B cell (primary cell): Measurements from ENCODE around the gene LRRC8B. TPM values are rescaled to one million over a fixed set of nuclear protein-coding genes. Genes with fewer than 3 reads are reported as not detected.

Source experiments
- ATAC-seq: fragments of 200-7000 bp; cut with Tn5 transposase; one replicate; pipeline ENCODE4 v1.10.0; 2021; ENCODE audit warnings: low read depth, mild to moderate bottlenecking, moderate number of reproducible peaks, moderate library complexity
- CTCF ChIA-PET: fragments of 350-600 bp; sonication (Branson Sonifier 250); formaldehyde crosslinking; loops from one replicate; lab custom pipeline; 2021; ENCODE audit warnings: antibody characterized with exemption, inconsistent platforms; lab: Charles Lee
- POLR2A ChIA-PET: fragments of 350-600 bp; sonication (Branson Sonifier 250); formaldehyde crosslinking; loops from one replicate; lab custom pipeline; 2021; ENCODE audit warnings: antibody characterized with exemption; lab: Charles Lee
- DNase-seq: peaks from one replicate; pipeline ENCODE4 v3.0.0; 2013
- H2AFZ ChIP-seq: 2 replicates; pipeline ENCODE4 v1.6.1; 2012; ENCODE audit warnings: mild to moderate bottlenecking, low read depth, low read length; ENCODE audit not compliant: insufficient read depth, poor library complexity, severe bottlenecking
- H3K27ac ChIP-seq, 2 donors: 1 replicate in 1 of 2; 2 replicates in 1 of 2; pipeline ENCODE4 v1.5.1; 2012 to 2013; ENCODE audit warnings: low read length in 2 of 2, mild to moderate bottlenecking in 2 of 2, moderate library complexity in 1 of 2
- H3K27me3 ChIP-seq, 4 experiments: fragments of 200-600 bp in 1 of 4; sonication (generic) in 1 of 4; replicated peaks in 1 of 4; 1 replicate in 2 of 4; 2 replicates in 2 of 4; pipeline versions ENCODE4 v1.6.1 to v1.7.0; 2013 to 2016; ENCODE audit warnings: low read length in 3 of 4, mild to moderate bottlenecking in 2 of 4, mixed read lengths in 1 of 4, moderate library complexity in 1 of 4; ENCODE audit not compliant: insufficient read depth in 4 of 4, control insufficient read depth in 3 of 4; ENCODE audit errors: control extremely low read depth in 1 of 4
- H3K36me3 ChIP-seq, 2 experiments: replicated peaks in 1 of 2; 1 replicate in 1 of 2; 2 replicates in 1 of 2; pipeline versions ENCODE4 v1.6.1 to v1.7.1; 2013; ENCODE audit warnings: low read length in 1 of 2; ENCODE audit not compliant: insufficient read depth in 2 of 2, control insufficient read depth in 1 of 2; ENCODE audit errors: control extremely low read depth in 1 of 2, extremely low read depth in 1 of 2
- H3K4me1 ChIP-seq, 2 donors: fragments of 200-600 bp in 1 of 2; sonication (generic) in 1 of 2; 1 replicate in 1 of 2; 2 replicates in 1 of 2; pipeline versions ENCODE4 v1.5.1 to v1.6.1; 2013 to 2017; ENCODE audit warnings: low read length in 2 of 2; ENCODE audit not compliant: control insufficient read depth in 2 of 2, insufficient read depth in 2 of 2
- H3K4me2 ChIP-seq: replicated peaks from 2 replicates; pipeline ENCODE3; 2012; ENCODE audit warnings: mild to moderate bottlenecking, low read depth, low read length; ENCODE audit not compliant: poor library complexity, severe bottlenecking
- H3K4me3 ChIP-seq, 5 experiments: fragments of 200-600 bp in 1 of 5; sonication (generic) in 1 of 5; 1 replicate in 3 of 5; 2 replicates in 2 of 5; pipeline versions ENCODE4 v1.5.1 to v1.7.0; 2011 to 2016; ENCODE audit warnings: low read length in 4 of 5, mild to moderate bottlenecking in 4 of 5, low read depth in 2 of 5, control low read depth in 1 of 5, moderate library complexity in 1 of 5; ENCODE audit not compliant: insufficient read depth in 1 of 5; ENCODE audit errors: control extremely low read depth in 1 of 5, extremely low read depth in 1 of 5
- H3K79me2 ChIP-seq: fragments of 200-600 bp; sonication (generic); one replicate; pipeline ENCODE4 v1.6.0; 2016; ENCODE audit warnings: low read length; ENCODE audit not compliant: control insufficient read depth, insufficient read depth
- H3K9ac ChIP-seq: fragments of 200-600 bp; sonication (generic); 2 replicates; pipeline ENCODE4 v1.6.1; 2017; ENCODE audit warnings: mild to moderate bottlenecking, low read length, moderate library complexity
- H3K9me3 ChIP-seq, 3 donors: one replicate each; pipeline versions ENCODE4 v1.6.1 to v1.7.1; 2013; ENCODE audit warnings: low read length in 2 of 3; ENCODE audit not compliant: control insufficient read depth in 2 of 3, insufficient read depth in 1 of 3; ENCODE audit errors: control extremely low read depth in 1 of 3
- H4K20me1 ChIP-seq: 2 replicates; pipeline ENCODE4 v1.6.0; 2012; ENCODE audit warnings: mild to moderate bottlenecking, low read length; ENCODE audit not compliant: insufficient read depth, control insufficient read depth, poor library complexity, severe bottlenecking
- H3K27ac Mint-ChIP-seq: one replicate; pipeline ENCODE4 v1.8.0; 2021; ENCODE audit warnings: mixed read lengths
- H3K27me3 Mint-ChIP-seq: one replicate; pipeline ENCODE4 v1.8.0; 2021; ENCODE audit warnings: mixed read lengths
- H3K4me1 Mint-ChIP-seq: one replicate; pipeline ENCODE4 v1.8.0; 2021; ENCODE audit warnings: mixed read lengths
- H3K4me3 Mint-ChIP-seq: one replicate; pipeline ENCODE4 v1.8.0; 2021; ENCODE audit warnings: mixed read lengths
- H3K9me3 Mint-ChIP-seq: one replicate; pipeline ENCODE4 v1.8.0; 2022; ENCODE audit warnings: mixed read lengths; ENCODE audit not compliant: insufficient read depth
- EZH2 ChIP-seq: IDR thresholded peaks from 2 replicates; pipeline ENCODE4 v1.6.1; 2012; ENCODE audit warnings: borderline replicate concordance, low read depth, mild to moderate bottlenecking, moderate library complexity, low read length; ENCODE audit not compliant: insufficient read depth, poor library complexity, severe bottlenecking
- WGBS: methylation state at CpG from one replicate; pipeline ENCODE4 v1.1.5; 2013; ENCODE audit warnings: missing lambda C conversion rate; ENCODE audit not compliant: insufficient coverage; 5-methylcytosine and 5-hydroxymethylcytosine counted together
- intact Hi-C: fragments of 100-400 bp; cut with micrococcal nuclease; formaldehyde crosslinking; loops from one replicate; pipeline ENCODE4 v1.10.0; 2022
- polyA plus RNA-seq: library from polyadenylated mRNA; depleted of rRNA; stranded (reverse); fragments of >200 nt; gene quantifications from 2 replicates; pipeline ENCODE4 v1.2.3, GENCODE V29; 2012
- total RNA-seq, 2 donors: library from RNA; stranded (reverse); fragments of 120-200 nt in 1 of 2; gene quantifications; 1 replicate in 1 of 2; 2 replicates in 1 of 2; pipeline versions ENCODE4 v1.2.3 to v1.2.4, GENCODE V29; 2013 to 2022
- TF ChIP-seq, protein P1 (sequence below): fragments of 200-600 bp; IDR thresholded peaks from one replicate; pipeline ENCODE4 v1.8.0; 2022; ENCODE audit warnings: antibody characterized with exemption, mild to moderate bottlenecking

Gene LRRC8B
- total and polyA plus RNA-seq, 2 donors (not counting 1 experiment from before 2014, with no cell fraction given), result 2.2 to 9.9 TPM

DNA sequence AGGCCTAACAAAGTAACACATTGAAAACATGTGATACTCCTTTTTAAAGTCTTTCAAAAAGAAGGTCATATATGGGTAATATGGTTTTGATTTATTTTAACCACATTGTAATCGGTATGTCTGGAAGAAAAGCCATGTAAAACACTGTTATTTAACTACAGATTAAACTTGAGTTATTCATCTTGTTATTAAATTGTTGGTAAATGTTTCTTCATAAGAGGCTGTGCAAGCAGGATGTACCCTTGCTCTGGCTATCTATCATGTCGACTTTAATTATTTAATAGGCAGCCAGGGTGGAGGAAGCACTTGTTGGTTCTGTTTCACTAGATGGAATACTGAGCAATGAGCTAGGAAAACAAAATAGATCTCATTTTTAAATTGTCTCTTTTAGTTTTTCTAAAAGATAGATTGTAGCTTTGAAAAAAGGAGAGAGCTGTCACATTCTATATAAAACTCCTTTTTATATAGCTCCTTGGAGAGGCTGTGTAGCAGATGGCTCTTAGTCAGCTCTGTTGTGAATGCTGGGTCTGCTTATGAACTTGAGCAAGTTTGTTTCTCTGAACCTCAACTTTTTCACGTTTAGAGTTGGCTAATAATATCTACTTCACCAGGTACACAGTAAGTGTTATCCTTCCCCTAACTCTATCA, 39.5 kb downstream of the LRRC8B start:
- H3K4me1 ChIP-seq, result no peaks in the 10 kb centered on the region
- no peak overlapping the region for H3K27ac ChIP-seq
- H3K4me3 ChIP-seq, result no peak overlapping the region
- intact Hi-C loops, result no loop called here
- POLR2A ChIA-PET, result no interaction called here
- no peaks in the 10 kb centered on the region for H4K20me1 ChIP-seq
- Mint-ChIP-seq H3K4me1 (peaks cover 7% of the 10 kb centered on the region), H3K4me3 (no peak overlapping the region), H3K27me3 (no peaks in the 10 kb centered on the region), H3K9me3 (no peaks in the 10 kb centered on the region), H3K27ac (no peak overlapping the region)
- no peak overlapping the region for H3K9ac ChIP-seq
- peaks cover 0 to 3% of the 10 kb centered on the region in 2 experiments for H3K36me3 ChIP-seq
- ATAC-seq (no peak), DNase-seq (no peak)
- no peaks in the 10 kb centered on the region for H3K9me3 ChIP-seq
- no peak overlapping the region for H2AFZ ChIP-seq
- TF ChIP-seq, protein P1, sequence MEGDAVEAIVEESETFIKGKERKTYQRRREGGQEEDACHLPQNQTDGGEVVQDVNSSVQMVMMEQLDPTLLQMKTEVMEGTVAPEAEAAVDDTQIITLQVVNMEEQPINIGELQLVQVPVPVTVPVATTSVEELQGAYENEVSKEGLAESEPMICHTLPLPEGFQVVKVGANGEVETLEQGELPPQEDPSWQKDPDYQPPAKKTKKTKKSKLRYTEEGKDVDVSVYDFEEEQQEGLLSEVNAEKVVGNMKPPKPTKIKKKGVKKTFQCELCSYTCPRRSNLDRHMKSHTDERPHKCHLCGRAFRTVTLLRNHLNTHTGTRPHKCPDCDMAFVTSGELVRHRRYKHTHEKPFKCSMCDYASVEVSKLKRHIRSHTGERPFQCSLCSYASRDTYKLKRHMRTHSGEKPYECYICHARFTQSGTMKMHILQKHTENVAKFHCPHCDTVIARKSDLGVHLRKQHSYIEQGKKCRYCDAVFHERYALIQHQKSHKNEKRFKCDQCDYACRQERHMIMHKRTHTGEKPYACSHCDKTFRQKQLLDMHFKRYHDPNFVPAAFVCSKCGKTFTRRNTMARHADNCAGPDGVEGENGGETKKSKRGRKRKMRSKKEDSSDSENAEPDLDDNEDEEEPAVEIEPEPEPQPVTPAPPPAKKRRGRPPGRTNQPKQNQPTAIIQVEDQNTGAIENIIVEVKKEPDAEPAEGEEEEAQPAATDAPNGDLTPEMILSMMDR, result no peak
- TF ChIP-seq EZH2, result no peak
- H3K27me3 ChIP-seq, result no peaks in the 10 kb centered on the region
- no CpG with 5 or more reads among the region's 3 CpGs for WGBS
- no peak overlapping the region for H3K4me2 ChIP-seq
- CTCF ChIA-PET, result interaction anchor here (0.5 to 1.0 kb wide), 3 partner anchors 80 to 198 kb away, joined by 3 read pairs; no protein-coding TSS in a partner anchor
- H3K79me2 ChIP-seq, result peaks cover 14% of the 10 kb centered on the region

DNA sequence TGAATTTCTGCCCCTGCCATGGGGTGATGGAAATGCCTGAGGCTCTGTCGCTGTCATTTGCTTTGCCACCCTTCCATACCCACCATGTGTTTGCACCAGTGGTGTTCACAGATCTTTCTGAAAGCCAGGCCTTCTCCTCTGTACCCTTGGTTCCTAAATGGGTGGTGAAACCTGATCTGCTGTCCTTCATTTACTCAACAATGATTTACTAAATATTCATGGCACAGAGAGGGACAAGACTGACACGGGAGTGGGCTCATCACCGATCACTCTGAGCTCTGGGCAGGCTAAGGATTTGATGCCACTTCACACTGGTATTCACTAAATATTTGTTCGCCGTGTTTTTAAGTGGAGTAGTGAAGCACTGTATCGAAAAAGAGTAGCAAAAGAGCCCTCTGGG, 40.9 kb downstream of the LRRC8B start:
- no peak for TF ChIP-seq EZH2
- TF ChIP-seq, protein P1, result no peak
- H3K4me3 Mint-ChIP-seq, result no peak overlapping the region
- Histone ChIP-seq H3K27ac (no peak overlapping the region), H3K27me3 (no peaks in the 10 kb centered on the region), H2AFZ (no peak overlapping the region), H3K4me1 (peaks cover 0 to 4% of the 10 kb centered on the region in 2 donors), H3K4me2 (no peak overlapping the region), H3K79me2 (peaks cover 12% of the 10 kb centered on the region), H3K9me3 (peaks cover 0 to 1% (median 0%) of the 10 kb centered on the region in 3 donors), H4K20me1 (no peaks in the 10 kb centered on the region), H3K9ac (no peak overlapping the region), H3K36me3 (peaks cover 0 to 1% of the 10 kb centered on the region in 2 experiments), H3K4me3 (no peak overlapping the region)
- no peaks in the 10 kb centered on the region for H3K27me3 Mint-ChIP-seq
- H3K4me1 Mint-ChIP-seq, result peaks cover 12% of the 10 kb centered on the region
- ATAC-seq, result no peak
- no peak overlapping the region for H3K27ac Mint-ChIP-seq
- intact Hi-C loops, result no loop called here
- no peak for DNase-seq
- WGBS, result 100% methylated on average over 2 of the region's 6 CpGs
- no peaks in the 10 kb centered on the region for H3K9me3 Mint-ChIP-seq
- CTCF ChIA-PET, result no interaction called here
- POLR2A ChIA-PET, result no interaction called here
